K562 (cell line): ENCODE data around the gene CPNE6. TPM values are rescaled to one million over a fixed set of nuclear protein-coding genes. Genes with fewer than 3 reads are reported as not detected.
A peak's percentile ranks its signal among the peaks of the same experiment; 100 is the strongest.

Source experiments
- BRF1 ChIP-seq: IDR thresholded peaks from 3 replicates; pipeline ENCODE4 v1.6.1; 2011; ENCODE audit warnings: borderline replicate concordance, mild to moderate bottlenecking; ENCODE audit not compliant: insufficient read length; ENCODE audit errors: extremely low read depth
- ELF4 ChIP-seq: fragments of 450-650 bp; formaldehyde crosslinking; IDR thresholded peaks from 2 replicates; pipeline ENCODE4 v1.4.0; 2022; ENCODE audit warnings: missing genetic modification characterization
- FOS ChIP-seq: IDR thresholded peaks from 3 replicates; pipeline ENCODE4 v1.6.1; 2011; ENCODE audit not compliant: insufficient read length; ENCODE audit errors: extremely low read depth
- FOXK1 ChIP-seq: sonication (generic); formaldehyde crosslinking; IDR thresholded peaks from 2 replicates; pipeline ENCODE4 v1.8.0; 2022; ENCODE audit warnings: missing genetic modification reagents, mild to moderate bottlenecking, borderline replicate concordance
- GTF2F1 ChIP-seq: IDR thresholded peaks from 2 replicates; pipeline ENCODE4 v1.6.1; 2011; ENCODE audit warnings: low read depth, low read length, improper control_type of control experiment
- HNRNPUL1 ChIP-seq: fragments of 200-400 bp; formaldehyde crosslinking; IDR thresholded peaks from 2 replicates; pipeline ENCODE4 v1.6.1; 2017; ENCODE audit warnings: low read length
- KDM4B ChIP-seq, 2 experiments: fragments of 450-650 bp in 1 of 2; sonication (generic) in 1 of 2; IDR thresholded peaks; 2 replicates each; pipeline ENCODE4 v1.6.1; 2016 to 2017; ENCODE audit warnings: borderline replicate concordance in 2 of 2, antibody characterized with exemption in 1 of 2, low read depth in 1 of 2, mild to moderate bottlenecking in 1 of 2
- MIER1 ChIP-seq: fragments of 450-650 bp; IDR thresholded peaks from 2 replicates; pipeline ENCODE4 v1.6.1; 2016; ENCODE audit warnings: antibody characterized with exemption, mild to moderate bottlenecking, low read depth
- MTA3 ChIP-seq: fragments of 450-650 bp; formaldehyde crosslinking; IDR thresholded peaks from 2 replicates; pipeline ENCODE4 v1.6.1; 2017; ENCODE audit warnings: mild to moderate bottlenecking, borderline replicate concordance
- NR3C1 ChIP-seq: sonication (generic); formaldehyde crosslinking; IDR thresholded peaks from 2 replicates; pipeline ENCODE4 v1.8.1; 2022; ENCODE audit warnings: missing genetic modification reagents
- PHB2 ChIP-seq: fragments of 450-650 bp; IDR thresholded peaks from 2 replicates; pipeline ENCODE4 v1.6.1; 2017; ENCODE audit warnings: low read depth
- SMC3 ChIP-seq: conservative IDR thresholded peaks from 2 replicates; pipeline ENCODE4 v1.6.1; 2011; ENCODE audit warnings: low read depth, low read length, improper control_type of control experiment; ENCODE audit not compliant: insufficient read depth
- TFAM ChIP-seq: fragments of 250-450 bp; sonication (Bioruptor Pico); conservative IDR thresholded peaks from 2 replicates; pipeline ENCODE4 v1.5.0; 2021; ENCODE audit warnings: mild to moderate bottlenecking, moderate library complexity
- ZNF696 ChIP-seq: fragments of 250-450 bp; sonication (Bioruptor Pico); conservative IDR thresholded peaks from 2 replicates; pipeline ENCODE4 v1.4.0; 2020; ENCODE audit warnings: mild to moderate bottlenecking, moderate library complexity
- ZNF77 ChIP-seq: fragments of 250-450 bp; sonication (Bioruptor Pico); IDR thresholded peaks from 2 replicates; pipeline ENCODE4 v1.5.0; 2020
- ZNF785 ChIP-seq: fragments of 250-450 bp; sonication (Bioruptor Pico); IDR thresholded peaks from 2 replicates; pipeline ENCODE4 v1.4.0; 2020; ENCODE audit warnings: mild to moderate bottlenecking
- polyA plus RNA-seq, 8 experiments: library from polyadenylated mRNA; depleted of rRNA in 4 of 8; stranded (reverse) in 5 of 8; unstranded in 3 of 8; fragments of >200 nt; fragmentation: Nextera tagmentation in 2 of 8; fragmentation: Illumina TruSeq in 1 of 8; extraction: Ambion mirVana in 2 of 8; extraction: Trizol in 1 of 8; gene quantifications; 2 replicates each; pipeline versions ENCODE4 v1.2.1 to v1.2.3, GENCODE V29; 2011 to 2014; ENCODE audit warnings: inconsistent platforms in 1 of 8, missing spikeins in 1 of 8
- total RNA-seq, 7 experiments: library from RNA; depleted of rRNA in 6 of 7; stranded (reverse); fragments of >200 nt in 6 of 7; fragmentation: Illumina TruSeq in 2 of 7; extraction: Trizol in 2 of 7; gene quantifications; 2 replicates each; pipeline versions ENCODE4 v1.2.1 to v1.2.3, GENCODE V29; 2011 to 2021; ENCODE audit warnings: low replicate concordance in 1 of 7
- TF ChIP-seq, protein P1 (sequence below): fragments of 450-650 bp; IDR thresholded peaks from 2 replicates; pipeline ENCODE4 v1.6.1; 2016; ENCODE audit warnings: missing biosample characterization, missing genetic modification characterization
- TF ChIP-seq, protein P2 (sequence below): fragments of 450-650 bp; formaldehyde crosslinking; IDR thresholded peaks from 2 replicates; pipeline ENCODE4 v1.4.0; 2022; ENCODE audit warnings: mild to moderate bottlenecking, moderate library complexity
- TF ChIP-seq, protein P3 (sequence below): fragments of 250-450 bp; sonication (Bioruptor Pico); IDR thresholded peaks from 2 replicates; pipeline ENCODE4 v1.8.0; 2021; ENCODE audit warnings: moderate library complexity, mild to moderate bottlenecking, inconsistent platforms
- TF ChIP-seq, protein P4 (sequence below): fragments of 200-400 bp; formaldehyde crosslinking; IDR thresholded peaks from 2 replicates; pipeline ENCODE4 v1.6.1; 2017; ENCODE audit warnings: mild to moderate bottlenecking, low read depth, low read length, moderate library complexity
- TF ChIP-seq, protein P5 (sequence below): sonication (generic); formaldehyde crosslinking; IDR thresholded peaks from 2 replicates; pipeline ENCODE4 v1.8.1; 2023; ENCODE audit warnings: mild to moderate bottlenecking, missing genetic modification reagents

Gene CPNE6
- total and polyA plus RNA-seq, 9 of the 15 experiments (the other 6 are each of a cell fraction or from before 2014, with no cell fraction given), result not detected

DNA sequence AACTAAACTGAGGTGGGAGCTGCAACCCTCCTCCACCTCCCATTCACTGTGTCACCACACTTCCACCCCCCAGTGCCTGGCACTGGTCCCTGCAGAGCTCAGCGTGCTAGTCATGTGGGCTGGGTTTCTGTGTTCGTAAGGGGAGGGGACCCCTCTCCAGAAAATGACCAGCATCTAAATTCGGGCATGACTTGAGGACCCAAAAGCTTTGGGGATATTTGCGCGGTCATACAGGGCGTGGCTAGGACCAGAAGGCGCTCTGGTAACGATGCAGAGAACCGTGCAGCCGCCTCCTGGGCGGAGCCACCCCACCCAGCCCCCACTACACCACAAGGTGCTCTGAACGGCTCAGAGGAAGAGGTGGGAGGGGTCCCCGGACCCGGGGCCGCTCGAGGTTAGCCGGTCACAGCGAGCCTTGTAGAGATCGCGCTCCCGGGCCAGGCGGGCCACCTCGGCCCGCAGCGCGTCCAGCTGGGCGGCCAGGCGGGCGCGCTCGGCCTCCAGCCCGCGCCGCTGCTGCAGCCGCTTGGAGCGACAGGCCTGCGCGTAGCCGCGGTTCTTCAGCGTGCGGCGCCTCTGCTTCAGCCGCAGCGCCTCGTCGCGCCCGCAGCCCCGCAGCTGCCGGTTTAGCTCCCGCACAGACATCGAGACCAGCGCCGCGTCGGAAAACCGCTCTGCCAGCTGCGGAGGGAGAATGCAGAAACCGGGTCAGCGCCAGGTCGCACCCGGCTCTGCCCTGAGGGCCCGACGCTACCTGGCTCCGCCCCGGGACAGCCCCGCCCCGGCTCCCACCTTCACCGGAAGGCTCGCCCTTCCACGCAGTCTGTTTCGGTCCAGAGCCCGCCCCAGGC, 9.8 kb downstream of the CPNE6 start (continued):
- TF ChIP-seq MTA3, result peak; percentile 65; the same call in 1 of the 2 replicates
- TF ChIP-seq SMC3, result no peak
- no peak for TF ChIP-seq ZNF696 (CRISPR knock-in tag)
- TF ChIP-seq, protein P1, sequence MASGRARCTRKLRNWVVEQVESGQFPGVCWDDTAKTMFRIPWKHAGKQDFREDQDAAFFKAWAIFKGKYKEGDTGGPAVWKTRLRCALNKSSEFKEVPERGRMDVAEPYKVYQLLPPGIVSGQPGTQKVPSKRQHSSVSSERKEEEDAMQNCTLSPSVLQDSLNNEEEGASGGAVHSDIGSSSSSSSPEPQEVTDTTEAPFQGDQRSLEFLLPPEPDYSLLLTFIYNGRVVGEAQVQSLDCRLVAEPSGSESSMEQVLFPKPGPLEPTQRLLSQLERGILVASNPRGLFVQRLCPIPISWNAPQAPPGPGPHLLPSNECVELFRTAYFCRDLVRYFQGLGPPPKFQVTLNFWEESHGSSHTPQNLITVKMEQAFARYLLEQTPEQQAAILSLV (tag), result no peak
- no peak for TF ChIP-seq NR3C1 (CRISPR knock-in tag)
- TF ChIP-seq TFAM (CRISPR knock-in tag), result no peak
- no peak for TF ChIP-seq ELF4 (CRISPR knock-in tag)
- TF ChIP-seq HNRNPUL1, result no peak
- TF ChIP-seq MIER1, result no peak
- no peak for TF ChIP-seq FOXK1 (CRISPR knock-in tag)
- no peak for TF ChIP-seq FOS
- TF ChIP-seq, protein P2, sequence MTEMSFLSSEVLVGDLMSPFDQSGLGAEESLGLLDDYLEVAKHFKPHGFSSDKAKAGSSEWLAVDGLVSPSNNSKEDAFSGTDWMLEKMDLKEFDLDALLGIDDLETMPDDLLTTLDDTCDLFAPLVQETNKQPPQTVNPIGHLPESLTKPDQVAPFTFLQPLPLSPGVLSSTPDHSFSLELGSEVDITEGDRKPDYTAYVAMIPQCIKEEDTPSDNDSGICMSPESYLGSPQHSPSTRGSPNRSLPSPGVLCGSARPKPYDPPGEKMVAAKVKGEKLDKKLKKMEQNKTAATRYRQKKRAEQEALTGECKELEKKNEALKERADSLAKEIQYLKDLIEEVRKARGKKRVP (CRISPR knock-in tag), result no peak
- TF ChIP-seq ZNF785 (CRISPR knock-in tag), result no peak
- no peak for TF ChIP-seq KDM4B (IDR thresholded peaks at IDR 0.05; ENCODE audit: borderline replicate concordance in 2 of 2, low read depth in 1 of 2)
- TF ChIP-seq ZNF77 (CRISPR knock-in tag), result no peak
- TF ChIP-seq, protein P3, sequence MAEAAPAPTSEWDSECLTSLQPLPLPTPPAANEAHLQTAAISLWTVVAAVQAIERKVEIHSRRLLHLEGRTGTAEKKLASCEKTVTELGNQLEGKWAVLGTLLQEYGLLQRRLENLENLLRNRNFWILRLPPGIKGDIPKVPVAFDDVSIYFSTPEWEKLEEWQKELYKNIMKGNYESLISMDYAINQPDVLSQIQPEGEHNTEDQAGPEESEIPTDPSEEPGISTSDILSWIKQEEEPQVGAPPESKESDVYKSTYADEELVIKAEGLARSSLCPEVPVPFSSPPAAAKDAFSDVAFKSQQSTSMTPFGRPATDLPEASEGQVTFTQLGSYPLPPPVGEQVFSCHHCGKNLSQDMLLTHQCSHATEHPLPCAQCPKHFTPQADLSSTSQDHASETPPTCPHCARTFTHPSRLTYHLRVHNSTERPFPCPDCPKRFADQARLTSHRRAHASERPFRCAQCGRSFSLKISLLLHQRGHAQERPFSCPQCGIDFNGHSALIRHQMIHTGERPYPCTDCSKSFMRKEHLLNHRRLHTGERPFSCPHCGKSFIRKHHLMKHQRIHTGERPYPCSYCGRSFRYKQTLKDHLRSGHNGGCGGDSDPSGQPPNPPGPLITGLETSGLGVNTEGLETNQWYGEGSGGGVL (CRISPR knock-in tag), result no peak
- no peak for TF ChIP-seq PHB2
- TF ChIP-seq, protein P4, sequence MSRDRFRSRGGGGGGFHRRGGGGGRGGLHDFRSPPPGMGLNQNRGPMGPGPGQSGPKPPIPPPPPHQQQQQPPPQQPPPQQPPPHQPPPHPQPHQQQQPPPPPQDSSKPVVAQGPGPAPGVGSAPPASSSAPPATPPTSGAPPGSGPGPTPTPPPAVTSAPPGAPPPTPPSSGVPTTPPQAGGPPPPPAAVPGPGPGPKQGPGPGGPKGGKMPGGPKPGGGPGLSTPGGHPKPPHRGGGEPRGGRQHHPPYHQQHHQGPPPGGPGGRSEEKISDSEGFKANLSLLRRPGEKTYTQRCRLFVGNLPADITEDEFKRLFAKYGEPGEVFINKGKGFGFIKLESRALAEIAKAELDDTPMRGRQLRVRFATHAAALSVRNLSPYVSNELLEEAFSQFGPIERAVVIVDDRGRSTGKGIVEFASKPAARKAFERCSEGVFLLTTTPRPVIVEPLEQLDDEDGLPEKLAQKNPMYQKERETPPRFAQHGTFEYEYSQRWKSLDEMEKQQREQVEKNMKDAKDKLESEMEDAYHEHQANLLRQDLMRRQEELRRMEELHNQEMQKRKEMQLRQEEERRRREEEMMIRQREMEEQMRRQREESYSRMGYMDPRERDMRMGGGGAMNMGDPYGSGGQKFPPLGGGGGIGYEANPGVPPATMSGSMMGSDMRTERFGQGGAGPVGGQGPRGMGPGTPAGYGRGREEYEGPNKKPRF, result no peak
- no peak for TF ChIP-seq BRF1
- no peak for TF ChIP-seq GTF2F1
- TF ChIP-seq, protein P5, sequence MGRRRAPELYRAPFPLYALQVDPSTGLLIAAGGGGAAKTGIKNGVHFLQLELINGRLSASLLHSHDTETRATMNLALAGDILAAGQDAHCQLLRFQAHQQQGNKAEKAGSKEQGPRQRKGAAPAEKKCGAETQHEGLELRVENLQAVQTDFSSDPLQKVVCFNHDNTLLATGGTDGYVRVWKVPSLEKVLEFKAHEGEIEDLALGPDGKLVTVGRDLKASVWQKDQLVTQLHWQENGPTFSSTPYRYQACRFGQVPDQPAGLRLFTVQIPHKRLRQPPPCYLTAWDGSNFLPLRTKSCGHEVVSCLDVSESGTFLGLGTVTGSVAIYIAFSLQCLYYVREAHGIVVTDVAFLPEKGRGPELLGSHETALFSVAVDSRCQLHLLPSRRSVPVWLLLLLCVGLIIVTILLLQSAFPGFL, result no peak
